HG03558 (cell line): Measurements from ENCODE around the gene RNF180.
"Not testable (repeated sequence)": the region's sequence is repeated elsewhere in the genome, so short reads cannot be mapped to it uniquely, and the experiment has no call there.

Source experiments
- ATAC-seq: cut with Tn5 transposase; IDR thresholded peaks from one replicate; pipeline ENCODE4 v1.9.1; 2021; ENCODE audit warnings: moderate number of reproducible peaks; ENCODE audit not compliant: unreplicated experiment; ENCODE audit errors: extremely low read depth

Gene RNF180

GRCh38 chr5:64341340-64341739, 175.7 kb downstream of the RNF180 start:
- no peak for ATAC-seq

DNA sequence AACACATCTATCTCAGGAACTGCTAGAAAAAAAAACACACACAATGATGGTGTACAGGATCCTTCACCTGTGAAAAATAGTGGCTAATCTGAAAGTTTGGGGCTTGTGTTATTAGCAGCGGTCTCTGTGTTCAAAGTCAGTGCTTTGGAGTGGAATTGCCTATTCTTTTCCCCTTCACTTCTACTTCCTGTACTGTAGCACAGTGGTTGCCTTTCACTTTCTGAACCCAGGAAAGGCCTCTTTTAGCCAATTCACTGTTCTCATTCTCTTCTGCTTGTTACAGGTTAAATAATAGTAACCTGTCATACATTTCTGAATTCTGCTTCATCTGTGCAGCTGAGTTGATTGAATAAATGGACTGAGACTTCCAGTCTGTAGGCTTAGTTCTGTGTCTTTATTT, 178.9 kb downstream of the RNF180 start:
- ATAC-seq, result no peak

DNA sequence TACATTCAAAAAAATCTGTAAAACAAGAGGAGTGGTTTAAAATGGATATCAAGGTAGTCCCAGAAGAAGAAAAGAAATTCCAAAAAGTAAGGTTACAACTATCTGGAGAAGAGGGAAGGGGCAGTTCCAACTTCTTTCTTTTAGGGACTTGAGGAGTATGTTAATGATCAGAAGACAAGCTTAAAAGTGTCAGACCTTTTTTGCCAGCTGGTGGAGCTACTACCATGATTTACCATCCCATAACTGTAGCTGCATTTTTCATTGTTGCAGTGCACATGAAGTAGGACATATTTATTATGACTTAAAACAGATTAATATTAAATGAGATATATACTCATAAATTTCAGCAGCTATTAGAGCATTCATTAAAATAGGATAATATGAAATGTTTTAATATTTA, 181.7 kb downstream of the RNF180 start:
- ATAC-seq, result no peak

GRCh38 chr5:64364426-64364825, 198.8 kb downstream of the RNF180 start:
- no peak for ATAC-seq

GRCh38 chr5:64384765-64385164, 219.1 kb downstream of the RNF180 start:
- peak; percentile 66 for ATAC-seq

GRCh38 chr5:64397552-64397951, 231.9 kb downstream of the RNF180 start:
- no peak for ATAC-seq

GRCh38 chr5:64398735-64399134, 233.1 kb downstream of the RNF180 start:
- not testable (repeated sequence) for ATAC-seq

DNA sequence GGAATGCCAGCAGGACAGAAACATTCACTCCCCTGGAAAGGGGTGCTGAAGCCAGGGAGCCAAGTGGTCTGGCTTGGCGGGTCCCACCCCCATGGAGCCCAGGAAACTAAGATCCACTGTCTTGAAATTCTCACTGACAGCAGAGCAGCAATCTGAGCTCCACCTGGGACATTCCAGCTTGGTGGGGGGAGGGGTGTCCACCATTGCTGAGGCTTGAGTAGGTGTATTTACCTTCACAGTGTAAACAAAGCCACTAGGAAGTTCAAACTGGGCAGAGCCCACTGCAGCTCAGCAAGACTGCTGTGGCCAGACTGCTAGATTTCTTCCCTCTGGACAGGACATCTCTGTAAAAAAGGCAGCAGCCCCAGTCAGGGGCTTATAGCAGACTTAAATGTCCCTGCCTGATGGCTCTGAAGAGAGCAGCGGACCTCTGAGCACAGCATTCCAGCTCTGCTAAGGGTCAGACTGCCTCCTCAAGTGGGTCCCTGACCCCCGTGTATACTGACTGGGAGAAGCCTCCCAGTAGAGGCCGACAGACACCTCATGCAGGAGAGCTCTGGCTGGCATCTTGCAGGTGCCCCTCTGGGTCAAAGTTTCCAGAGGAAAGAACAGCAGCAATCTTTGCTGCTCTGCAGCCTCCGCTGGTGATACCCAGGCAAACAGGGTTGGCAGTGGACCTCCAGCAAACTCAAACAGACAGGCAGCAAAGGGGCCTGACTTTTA, 241.6 kb downstream of the RNF180 start:
- ATAC-seq, result not testable (repeated sequence)

- ATAC-seq, result no peak
Measured at GRCh38 chr5:64417390-64417789, 251.7 kb downstream of the RNF180 start.

DNA sequence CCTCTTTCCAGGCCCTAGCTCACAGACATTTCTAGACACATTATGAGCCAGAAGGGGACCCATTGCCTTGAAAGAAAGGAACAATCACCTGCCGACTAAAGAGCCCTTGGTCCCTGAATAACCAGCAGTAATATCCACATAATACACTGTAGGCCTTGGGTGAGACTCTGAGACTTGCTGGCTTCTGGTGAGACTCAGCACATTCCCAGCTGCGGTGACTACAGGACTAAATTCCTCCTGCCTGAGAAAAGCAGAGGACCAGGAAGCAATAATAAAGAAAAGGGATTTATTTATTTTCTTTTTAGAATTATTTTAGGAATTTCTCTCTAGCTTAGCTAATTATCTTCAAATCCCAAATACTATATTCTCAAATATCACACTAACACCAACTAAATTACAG, 252.4 kb downstream of the RNF180 start:
- no peak for ATAC-seq
